ENCODE measurements around the gene PLA2G4D.

Gene PLA2G4D

GRCh38 chr15:42042602-42043400 is 51.6 kb downstream of the PLA2G4D start:
- no peak overlapping the region for H3K27ac ChIP-seq
- H3K36me3 ChIP-seq: no peaks in the 10 kb centered on the region
- H3K27me3 ChIP-seq (ENCODE audit: insufficient read depth, low read depth, severe bottlenecking): no peaks in the 10 kb centered on the region
- H3K4me3 ChIP-seq (ENCODE audit: low read depth, low read length): no peak overlapping the region
- no peak for DNase-seq
- no peak for TF ChIP-seq CTCF (IDR thresholded peaks at IDR 0.05; ENCODE audit: low read depth, low read length)
- no peaks in the 10 kb centered on the region for H3K9me3 ChIP-seq (ENCODE audit: severe bottlenecking)

GRCh38 chr15:42038401-42038800 is 56.0 kb downstream of the PLA2G4D start:
- Histone ChIP-seq H3K9me3 (ENCODE audit: severe bottlenecking) (no peaks in the 10 kb centered on the region), H3K27ac (no peak overlapping the region), H3K36me3 (no peaks in the 10 kb centered on the region), H3K27me3 (ENCODE audit: insufficient read depth, low read depth, severe bottlenecking) (no peaks in the 10 kb centered on the region), H3K4me3 (ENCODE audit: low read depth, low read length) (no peak overlapping the region)
- TF ChIP-seq CTCF (IDR thresholded peaks at IDR 0.05; ENCODE audit: low read depth, low read length): no peak
- DNase-seq: no peak

GRCh38 chr15:42037656-42038055 is 56.7 kb downstream of the PLA2G4D start:
- Histone ChIP-seq H3K9me3 (ENCODE audit: severe bottlenecking) (no peaks in the 10 kb centered on the region), H3K27ac (no peak overlapping the region), H3K4me3 (ENCODE audit: low read depth, low read length) (no peak overlapping the region), H3K27me3 (ENCODE audit: insufficient read depth, low read depth, severe bottlenecking) (no peaks in the 10 kb centered on the region), H3K36me3 (no peaks in the 10 kb centered on the region)
- no peak for DNase-seq
- no peak for TF ChIP-seq CTCF (IDR thresholded peaks at IDR 0.05; ENCODE audit: low read depth, low read length)

GRCh38 chr15:42036966-42037365 is 57.4 kb downstream of the PLA2G4D start:
- no peak for TF ChIP-seq CTCF (IDR thresholded peaks at IDR 0.05; ENCODE audit: low read depth, low read length)
- Histone ChIP-seq H3K27ac (no peak overlapping the region), H3K27me3 (ENCODE audit: insufficient read depth, low read depth, severe bottlenecking) (no peaks in the 10 kb centered on the region), H3K36me3 (no peaks in the 10 kb centered on the region), H3K9me3 (ENCODE audit: severe bottlenecking) (peaks cover 2% of the 10 kb centered on the region), H3K4me3 (ENCODE audit: low read depth, low read length) (no peak overlapping the region)
- DNase-seq: no peak

- H3K4me3 ChIP-seq (ENCODE audit: low read depth, low read length): no peak overlapping the region
- H3K27ac ChIP-seq: no peak overlapping the region
- DNase-seq: no peak
- peaks cover 8% of the 10 kb centered on the region for H3K9me3 ChIP-seq (ENCODE audit: severe bottlenecking)
- H3K36me3 ChIP-seq: no peaks in the 10 kb centered on the region
- TF ChIP-seq CTCF (IDR thresholded peaks at IDR 0.05; ENCODE audit: low read depth, low read length): no peak
- H3K27me3 ChIP-seq (ENCODE audit: insufficient read depth, low read depth, severe bottlenecking): no peaks in the 10 kb centered on the region
Observed at GRCh38 chr15:42036112-42036905, 58.1 kb downstream of the PLA2G4D start.

Measured in WERI-Rb-1 (cell line).